Measurements from ENCODE around the gene PDE9A.

- no peak for TF ChIP-seq CTCF (IDR thresholded peaks at IDR 0.05)
- no peak for TF ChIP-seq POLR2A (IDR thresholded peaks at IDR 0.05)
Observed at GRCh38 chr21:42641311-42642218, 11.9 kb upstream of the PDE9A start.
